Stimulated activated CD4-positive, alpha-beta T cell treated with anti-CD3 and anti-CD28 coated beads, Interleukin-1b, Interleukin-23, amount 100 ng/mL, for 1 hour (primary cell): ENCODE data around the gene ZFP14.
"Not testable (repeated sequence)": the region's sequence is repeated elsewhere in the genome, so short reads cannot be mapped to it uniquely, and the experiment has no call there.

Experiments used
- DNase-seq, 2 donors: peaks; one replicate each; pipeline ENCODE4 v3.0.0-alpha.2; 2020; ENCODE audit warnings: low read depth in 2 of 2

ZFP14 gene

GRCh38 chr19:36331353-36332228, 47.4 kb downstream of the ZFP14 start:
- DNase-seq, result peak; percentile 0 to 14

DNA sequence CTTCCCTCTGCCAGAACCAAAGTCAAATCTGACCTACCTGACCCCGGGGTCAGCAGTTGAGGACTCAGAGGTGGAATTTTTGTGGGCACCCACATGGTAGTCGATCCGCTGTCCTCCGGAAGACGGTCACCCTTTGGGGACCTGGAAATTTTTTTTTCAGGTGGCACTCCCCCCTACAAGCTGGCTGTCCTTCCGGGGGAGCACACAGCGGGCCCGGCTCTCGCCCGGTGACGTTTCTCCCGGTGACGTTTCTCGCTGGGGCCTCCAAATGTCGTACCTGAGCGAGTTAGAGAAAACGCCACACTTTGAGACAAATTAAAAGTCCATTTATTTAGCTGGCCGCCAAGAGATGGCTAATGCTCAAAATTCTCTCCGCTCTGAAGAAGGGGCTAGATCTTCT, 48.8 kb downstream of the ZFP14 start:
- DNase-seq, result no peak

- not testable (repeated sequence) for DNase-seq
These were observed 49.5 kb downstream of the ZFP14 start for GRCh38 chr19:36329534-36329933.

GRCh38 chr19:36326649-36327048, 52.4 kb downstream of the ZFP14 start:
- DNase-seq, result not testable (repeated sequence)

GRCh38 chr19:36315164-36315563, 63.8 kb downstream of the ZFP14 start:
- DNase-seq, result not testable (repeated sequence)

- not testable (repeated sequence) for DNase-seq
These were observed 64.9 kb downstream of the ZFP14 start for GRCh38 chr19:36314053-36314452.

DNA sequence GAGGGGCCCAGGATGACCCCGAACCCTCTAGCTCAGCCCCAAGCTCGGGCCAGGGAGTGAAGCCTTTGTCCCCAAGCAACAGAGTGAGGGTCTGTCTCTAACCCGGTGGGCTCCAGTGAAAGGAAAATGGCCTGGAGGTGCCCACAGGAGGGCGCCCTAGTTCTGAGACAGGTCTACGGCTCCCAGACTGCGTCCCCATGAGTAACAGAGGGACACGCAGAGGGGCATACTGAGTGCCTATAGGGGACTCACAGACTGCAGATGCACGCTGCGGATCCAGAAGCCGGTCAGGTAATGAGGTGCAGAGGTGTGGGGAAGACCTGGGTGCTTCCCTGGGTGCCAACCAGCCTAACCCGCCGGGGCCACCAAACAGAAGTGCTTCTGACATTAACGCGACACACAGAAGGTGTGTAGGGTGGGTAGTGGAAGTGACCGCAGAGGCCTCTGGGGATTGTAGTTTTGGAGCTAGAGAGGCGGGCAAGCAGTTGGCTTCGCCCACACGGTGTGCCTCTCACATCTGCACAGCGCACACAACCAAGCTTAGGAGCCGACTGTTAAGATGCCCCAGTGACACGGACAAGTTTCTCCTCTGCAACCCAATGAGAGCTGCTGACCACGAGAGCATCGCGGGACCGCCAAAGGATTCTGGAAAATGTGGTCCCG, 67.8 kb downstream of the ZFP14 start:
- not testable (repeated sequence) for DNase-seq

- DNase-seq, result not testable (repeated sequence)
These were observed 68.5 kb downstream of the ZFP14 start for GRCh38 chr19:36310416-36310990.

- not testable (repeated sequence) for DNase-seq
These were observed 69.2 kb downstream of the ZFP14 start for GRCh38 chr19:36309759-36310158.

GRCh38 chr19:36309309-36309708, 69.7 kb downstream of the ZFP14 start:
- DNase-seq, result not testable (repeated sequence)

- DNase-seq, result not testable (repeated sequence)
These were observed 86.7 kb downstream of the ZFP14 start for GRCh38 chr19:36292317-36292716.
